ENCODE results near the gene GALNT5.
"Not testable (repeated sequence)": the region's sequence is repeated elsewhere in the genome, so short reads cannot be mapped to it uniquely, and the experiment has no call there.

Gene GALNT5, protein sequence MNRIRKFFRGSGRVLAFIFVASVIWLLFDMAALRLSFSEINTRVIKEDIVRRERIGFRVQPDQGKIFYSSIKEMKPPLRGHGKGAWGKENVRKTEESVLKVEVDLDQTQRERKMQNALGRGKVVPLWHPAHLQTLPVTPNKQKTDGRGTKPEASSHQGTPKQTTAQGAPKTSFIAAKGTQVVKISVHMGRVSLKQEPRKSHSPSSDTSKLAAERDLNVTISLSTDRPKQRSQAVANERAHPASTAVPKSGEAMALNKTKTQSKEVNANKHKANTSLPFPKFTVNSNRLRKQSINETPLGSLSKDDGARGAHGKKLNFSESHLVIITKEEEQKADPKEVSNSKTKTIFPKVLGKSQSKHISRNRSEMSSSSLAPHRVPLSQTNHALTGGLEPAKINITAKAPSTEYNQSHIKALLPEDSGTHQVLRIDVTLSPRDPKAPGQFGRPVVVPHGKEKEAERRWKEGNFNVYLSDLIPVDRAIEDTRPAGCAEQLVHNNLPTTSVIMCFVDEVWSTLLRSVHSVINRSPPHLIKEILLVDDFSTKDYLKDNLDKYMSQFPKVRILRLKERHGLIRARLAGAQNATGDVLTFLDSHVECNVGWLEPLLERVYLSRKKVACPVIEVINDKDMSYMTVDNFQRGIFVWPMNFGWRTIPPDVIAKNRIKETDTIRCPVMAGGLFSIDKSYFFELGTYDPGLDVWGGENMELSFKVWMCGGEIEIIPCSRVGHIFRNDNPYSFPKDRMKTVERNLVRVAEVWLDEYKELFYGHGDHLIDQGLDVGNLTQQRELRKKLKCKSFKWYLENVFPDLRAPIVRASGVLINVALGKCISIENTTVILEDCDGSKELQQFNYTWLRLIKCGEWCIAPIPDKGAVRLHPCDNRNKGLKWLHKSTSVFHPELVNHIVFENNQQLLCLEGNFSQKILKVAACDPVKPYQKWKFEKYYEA

DNA sequence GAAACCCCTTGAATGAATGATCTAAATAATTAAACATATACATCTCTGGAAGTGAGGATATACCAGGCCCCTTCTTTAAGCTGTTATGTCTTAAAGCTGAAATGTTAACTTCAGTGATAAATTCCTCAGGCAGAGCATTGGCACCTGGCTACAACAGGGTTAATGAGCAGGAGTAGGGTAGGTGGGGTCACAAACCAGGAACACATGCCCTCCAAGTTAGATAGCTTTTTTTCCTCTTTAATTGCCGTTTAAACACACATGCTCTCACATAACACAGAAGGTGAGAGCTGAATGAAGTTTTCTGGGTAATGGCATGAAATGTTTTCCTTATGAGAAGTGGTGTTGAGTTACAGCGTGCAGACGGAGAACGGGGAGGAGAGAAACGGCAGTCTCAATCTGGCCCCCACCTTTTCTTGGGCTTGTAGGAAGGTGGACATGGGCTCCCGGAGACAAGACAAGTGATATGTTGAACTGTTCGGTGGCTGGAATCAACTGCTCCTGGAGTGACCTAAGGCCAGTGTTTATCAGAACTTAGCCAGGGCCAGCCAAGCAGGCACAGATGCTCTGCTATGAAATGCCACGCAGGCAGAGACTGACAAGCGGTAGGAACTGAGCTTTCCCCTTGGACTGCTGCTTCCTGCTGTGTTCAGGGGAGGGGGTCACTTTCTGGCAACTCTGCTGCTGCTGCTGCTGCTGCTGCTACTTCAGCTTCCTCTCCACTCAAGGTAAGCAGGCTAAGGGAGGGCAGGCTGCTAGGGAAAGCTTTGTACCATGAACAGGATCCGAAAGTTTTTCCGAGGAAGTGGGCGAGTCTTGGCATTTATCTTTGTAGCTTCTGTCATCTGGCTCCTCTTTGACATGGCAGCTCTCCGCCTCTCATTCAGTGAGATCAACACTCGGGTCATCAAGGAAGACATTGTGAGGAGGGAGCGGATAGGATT is at the start of gene GALNT5:
GALNT5 (plus strand) TSS at position 394 of the 941 bp plus-strand sequence; CDS start at position 772, 378 bp downstream.
- no peak for DNase-seq

DNA sequence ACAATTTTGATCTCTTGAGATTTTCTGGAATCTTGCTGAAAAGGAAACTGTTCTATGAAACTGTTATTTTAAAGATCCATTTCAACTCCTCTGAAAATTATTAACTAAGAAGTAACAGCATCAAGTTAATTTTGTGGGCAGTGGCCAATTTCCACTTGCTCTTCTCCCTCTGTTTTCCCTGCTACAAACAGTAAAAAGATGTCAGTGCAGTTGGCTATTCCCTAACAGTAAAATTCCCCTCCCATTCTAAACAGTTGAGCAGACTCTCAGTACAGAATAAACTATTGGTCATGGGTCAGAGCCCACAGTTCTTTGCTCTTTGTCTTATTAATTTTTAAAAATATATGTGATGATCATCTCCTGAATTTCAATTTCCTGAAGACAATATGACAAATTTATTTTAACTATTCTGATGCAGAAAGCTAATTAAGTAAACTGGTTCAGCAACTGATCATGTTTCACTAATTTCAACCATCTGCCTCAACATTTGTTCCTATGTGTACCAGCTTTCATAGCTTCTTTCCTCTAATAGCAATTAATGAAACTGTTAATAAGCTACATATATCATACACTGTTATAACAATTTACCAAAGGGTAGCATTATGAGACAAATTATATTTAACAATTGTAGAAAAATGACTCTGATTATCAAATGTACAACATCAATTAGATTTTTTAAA is 41.1 kb upstream of the GALNT5 start:
- no peak for DNase-seq

- no peak for DNase-seq
These were observed 40.1 kb upstream of the GALNT5 start for GRCh38 chr2:157217409-157217808.

GRCh38 chr2:157218911-157219310 is 38.6 kb upstream of the GALNT5 start:
- no peak for DNase-seq

DNA sequence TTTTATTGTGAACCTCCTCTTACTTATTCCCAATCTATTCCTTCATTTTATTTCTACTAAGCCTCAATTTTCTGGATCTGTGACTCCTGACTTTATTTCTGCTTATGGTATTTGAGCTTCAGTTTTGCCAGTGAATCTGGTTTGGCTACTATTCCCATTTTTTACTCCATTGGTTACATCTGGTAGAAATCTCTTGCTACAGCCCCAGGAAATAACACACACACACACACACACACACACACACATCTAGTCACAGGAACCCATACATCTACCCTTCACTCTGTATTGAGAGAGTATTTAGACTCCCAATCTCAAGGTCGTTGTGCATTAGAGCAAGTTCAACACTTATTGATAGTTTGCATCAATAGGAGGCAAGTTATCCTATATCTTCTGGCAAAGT is 37.0 kb upstream of the GALNT5 start:
- no peak for DNase-seq

GRCh38 chr2:157221394-157221988 is 36.0 kb upstream of the GALNT5 start:
- DNase-seq = no peak

- no peak for DNase-seq
These were observed 33.8 kb upstream of the GALNT5 start for GRCh38 chr2:157223624-157224205.

GRCh38 chr2:157224448-157224847 is 33.1 kb upstream of the GALNT5 start:
- DNase-seq = not testable (repeated sequence)

GRCh38 chr2:157227592-157227991 is 29.9 kb upstream of the GALNT5 start:
- DNase-seq = no peak

- DNase-seq = no peak
These were observed 28.6 kb upstream of the GALNT5 start for GRCh38 chr2:157228946-157229345.

GRCh38 chr2:157229572-157229971 is 27.9 kb upstream of the GALNT5 start:
- DNase-seq = no peak

DNA sequence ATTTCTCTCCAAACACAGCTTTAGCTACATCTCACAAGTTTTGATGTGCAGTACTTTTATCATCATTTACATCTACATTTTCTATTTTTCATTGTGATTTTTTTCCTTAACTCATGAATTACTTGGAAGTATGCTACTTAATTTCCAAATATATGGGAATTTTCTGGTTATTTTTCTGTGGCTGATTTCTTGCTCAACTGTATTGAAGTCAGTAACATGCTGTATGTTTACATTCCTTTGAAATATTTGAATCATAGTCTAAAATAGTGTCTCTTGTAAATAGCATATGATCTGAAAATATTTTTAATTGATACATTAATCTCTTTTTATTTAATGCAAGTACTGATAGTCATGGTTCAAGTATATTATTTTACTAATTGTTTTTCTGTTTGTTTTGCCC is 26.0 kb upstream of the GALNT5 start:
- no peak for DNase-seq

- no peak for DNase-seq
These were observed 24.0 kb upstream of the GALNT5 start for GRCh38 chr2:157233506-157233905.

DNA sequence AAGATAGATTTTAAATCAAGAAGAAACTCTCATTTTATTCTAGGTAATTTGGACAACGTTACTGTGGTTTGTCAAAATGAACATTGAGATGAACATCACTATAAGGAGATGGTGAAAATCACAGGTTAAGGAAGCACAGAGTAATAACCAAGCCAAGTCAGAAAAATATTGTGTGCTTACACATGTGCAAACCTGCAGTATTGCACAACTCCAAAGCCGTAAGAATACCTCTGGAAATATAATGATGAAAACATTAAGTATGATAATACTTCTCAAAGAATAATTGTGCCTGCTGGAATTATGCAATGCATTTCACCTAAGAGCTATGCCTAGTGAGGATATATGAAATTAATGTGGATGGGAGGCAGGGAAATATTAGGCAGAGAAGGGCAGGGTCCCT is 21.1 kb upstream of the GALNT5 start:
- DNase-seq = no peak

DNA sequence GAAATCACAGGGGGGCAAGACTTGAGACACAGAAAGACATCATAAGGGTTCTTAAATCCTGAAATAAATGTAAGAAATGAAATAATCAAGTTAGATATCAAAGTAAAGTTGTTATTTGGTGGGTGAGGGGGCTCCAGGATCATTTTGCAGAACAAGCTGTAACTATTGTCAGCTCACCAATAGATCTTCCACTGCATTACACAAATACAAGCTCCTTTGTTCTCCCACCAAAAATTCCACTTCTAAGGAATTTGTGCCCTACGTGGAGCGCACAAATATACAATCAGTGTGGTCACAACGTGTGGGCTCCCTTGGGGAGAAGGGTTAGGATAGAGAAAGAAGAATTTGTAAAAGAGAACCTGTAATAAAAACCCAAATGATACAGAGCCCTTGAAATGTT is 19.2 kb upstream of the GALNT5 start:
- no peak for DNase-seq

DNA sequence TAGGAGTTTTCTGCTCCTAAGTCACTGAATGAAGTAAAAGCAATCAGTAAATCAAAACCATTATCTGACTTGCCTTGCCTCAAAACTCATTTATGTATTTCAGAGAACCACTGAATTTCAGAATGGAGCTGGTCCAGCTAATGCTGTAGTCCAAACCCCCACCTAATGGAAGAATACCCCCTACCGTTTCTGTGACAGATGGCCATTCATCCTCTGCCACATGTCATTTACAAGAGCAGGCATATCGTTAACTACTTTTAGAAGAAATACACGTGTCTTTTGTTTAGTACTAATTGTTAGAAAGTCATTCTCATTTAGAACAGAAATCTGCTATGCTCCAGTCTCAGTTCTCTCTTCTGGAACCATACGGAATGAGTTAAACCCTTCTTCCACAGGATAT is 12.8 kb upstream of the GALNT5 start:
- DNase-seq = no peak

DNA sequence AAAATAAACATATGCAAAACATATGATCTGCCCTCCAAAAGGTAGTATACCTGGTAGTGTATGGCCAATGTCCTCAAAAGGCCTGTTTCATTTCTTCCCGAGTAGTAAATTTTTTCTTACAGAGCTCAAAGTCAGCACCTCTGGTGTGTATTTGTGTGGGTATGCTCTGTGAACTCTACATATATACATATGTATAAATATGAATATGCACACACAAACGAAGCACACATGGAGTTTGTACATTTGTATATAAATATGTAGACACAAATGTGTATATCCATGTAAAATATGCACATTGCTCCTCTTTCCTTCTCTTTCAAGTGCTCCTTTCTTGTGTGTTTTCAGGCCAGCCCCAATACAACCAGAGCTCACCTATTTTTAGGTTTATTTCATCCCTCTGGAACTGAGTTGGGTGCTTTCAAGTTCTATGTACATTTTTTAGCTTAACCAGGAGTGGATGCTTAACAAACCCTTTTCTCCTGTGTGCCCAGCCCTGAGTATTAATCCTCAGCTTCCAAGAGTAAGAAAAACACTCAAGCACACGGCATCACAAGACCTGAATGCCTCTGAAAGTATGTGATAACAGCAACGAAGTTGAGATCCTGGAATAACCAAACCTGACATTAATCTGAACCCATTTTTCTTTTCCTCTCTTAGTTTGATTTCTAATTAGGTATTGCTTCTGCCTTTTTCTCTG is 12.2 kb upstream of the GALNT5 start:
- DNase-seq = no peak

DNA sequence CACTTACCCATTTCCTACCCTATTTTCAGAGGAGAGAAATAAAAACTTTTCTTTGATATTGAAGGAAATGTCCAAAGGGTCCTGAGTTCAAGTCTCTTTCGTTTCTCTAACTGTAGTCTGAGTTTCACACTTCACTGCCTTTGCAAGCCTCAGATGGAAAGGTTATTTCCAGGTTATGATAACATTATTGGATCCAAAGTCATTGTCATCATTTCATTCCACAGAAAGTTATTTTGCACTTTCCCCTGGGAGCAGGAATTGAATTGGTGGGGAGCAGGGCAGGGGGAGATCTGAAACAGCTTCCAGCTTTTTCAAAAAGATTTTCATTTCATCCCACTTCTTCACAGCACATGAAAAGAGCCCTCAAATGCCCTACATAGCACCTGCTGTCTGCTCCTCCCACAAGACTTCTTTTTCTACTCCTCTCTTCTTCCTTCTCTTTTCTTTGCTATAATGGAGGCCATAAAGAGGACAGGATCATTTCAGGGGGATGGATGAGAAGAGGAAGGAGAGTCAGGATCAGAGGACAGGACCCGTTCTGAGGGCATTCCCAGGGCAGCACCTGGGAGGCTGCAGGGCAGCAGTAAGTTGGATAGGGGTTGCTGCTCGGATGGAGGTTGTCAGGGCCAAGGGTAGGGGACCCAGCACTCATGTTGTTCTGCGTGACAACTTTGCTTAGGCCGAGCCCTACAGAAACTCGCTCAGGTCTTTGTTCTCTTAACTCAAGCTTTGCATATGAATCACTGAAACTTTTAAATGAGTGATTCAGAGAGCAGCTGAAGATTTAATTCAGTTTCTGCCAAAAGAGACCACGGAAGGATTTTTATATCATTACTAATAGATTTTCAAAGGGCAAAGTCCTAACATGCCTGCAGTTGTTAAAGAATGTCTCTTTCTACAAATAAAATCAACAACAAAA is 11.4 kb upstream of the GALNT5 start:
- DNase-seq = no peak

- no peak for DNase-seq
These were observed 10.6 kb upstream of the GALNT5 start for GRCh38 chr2:157246765-157247407.

All from NCI-H1048 (cell line).